GM12878 (cell line): Measurements from ENCODE around the gene FSTL1. TPM values are rescaled to one million over a fixed set of nuclear protein-coding genes. Genes with fewer than 3 reads are reported as not detected.

Source experiments
- ATAC-seq: fragments of 200-7000 bp; cut with Tn5 transposase; 3 replicates; pipeline ENCODE4 v1.9.1; 2020; ENCODE audit warnings: mild to moderate bottlenecking, moderate library complexity
- BruUV-seq: library from RNA; stranded (reverse); fragments of 400-500 nt; replicated peaks from 2 replicates; lab custom pipeline; 2021; lab: Mats Ljungman, UMichigan
- CTCF ChIA-PET: fragments of 300-600 bp; sonication (Branson Sonifier 250); formaldehyde crosslinking; extraction: SDS; loops from one replicate; lab custom pipeline; 2021; ENCODE audit warnings: inconsistent platforms; lab: Yijun Ruan, JAX
- POLR2A ChIA-PET: fragments of 350-600 bp; formaldehyde crosslinking; extraction: SDS; loops from one replicate; lab custom pipeline; 2021; ENCODE audit warnings: inconsistent platforms; lab: Charles Lee
- RAD21 ChIA-PET: fragments of 300-600 bp; sonication (Branson Sonifier 250); formaldehyde crosslinking; loops from one replicate; lab custom pipeline; 2023; ENCODE audit warnings: antibody characterized with exemption; ENCODE audit not compliant: unreplicated experiment; lab: Charles Lee
- SMC1A ChIA-PET: fragments of 300-600 bp; sonication (Branson Sonifier 250); formaldehyde crosslinking; loops from one replicate; lab custom pipeline; 2023; ENCODE audit not compliant: unreplicated experiment, uncharacterized antibody; lab: Charles Lee
- DNase-seq: peaks from one replicate; pipeline ENCODE4 v3.0.0-alpha.2; 2011; ENCODE audit warnings: low read depth, low spot score
- FAIRE-seq: peaks from 3 replicates; lab custom pipeline; 2011; peaks lifted over from hg19 to GRCh38; lab: Jason Lieb, UNC
- H2AFZ ChIP-seq: 2 replicates; pipeline ENCODE4 v1.6.0; 2011; ENCODE audit warnings: low read depth, low read length, control low read depth; ENCODE audit not compliant: control insufficient read depth
- H3K27ac ChIP-seq: 2 replicates; pipeline ENCODE4 v1.5.1; 2011; ENCODE audit warnings: control low read depth; ENCODE audit not compliant: control insufficient read depth, insufficient read depth
- H3K27me3 ChIP-seq, 2 experiments: replicated peaks in 1 of 2; 2 replicates each; pipeline versions ENCODE4 v1.6.0 to v1.6.1; 2011; ENCODE audit warnings: low read length in 1 of 2; ENCODE audit not compliant: control insufficient read depth in 2 of 2, insufficient read depth in 2 of 2
- H3K36me3 ChIP-seq, 2 experiments: 2 replicates each; pipeline ENCODE4 v1.5.1; 2011; ENCODE audit warnings: low read length in 1 of 2; ENCODE audit not compliant: control insufficient read depth in 2 of 2, insufficient read depth in 2 of 2
- H3K4me1 ChIP-seq: 2 replicates; pipeline ENCODE4 v1.6.1; 2011; ENCODE audit warnings: mild to moderate bottlenecking, low read length, moderate library complexity, mixed read lengths; ENCODE audit not compliant: control insufficient read depth, insufficient read depth
- H3K4me2 ChIP-seq: 2 replicates; pipeline ENCODE4 v1.6.0; 2011; ENCODE audit warnings: control low read depth; ENCODE audit not compliant: control insufficient read depth, insufficient read depth
- H3K4me3 ChIP-seq: fragments of 200-600 bp; sonication (generic); 2 replicates; pipeline ENCODE4 v1.5.1; 2016
- H3K79me2 ChIP-seq: 2 replicates; pipeline ENCODE4 v1.6.0; 2011; ENCODE audit warnings: low read length; ENCODE audit not compliant: control insufficient read depth, insufficient read depth
- H3K9ac ChIP-seq: 2 replicates; pipeline ENCODE4 v1.8.0; 2011; ENCODE audit warnings: low read length, control low read depth, mixed read lengths; ENCODE audit not compliant: control insufficient read depth, insufficient read depth
- H3K9me3 ChIP-seq: replicated peaks from 3 replicates; pipeline ENCODE4 v1.5.1; 2011; ENCODE audit warnings: mild to moderate bottlenecking, low read length; ENCODE audit not compliant: control insufficient read depth, insufficient read depth
- H4K20me1 ChIP-seq: 2 replicates; pipeline ENCODE4 v1.6.0; 2011; ENCODE audit not compliant: control insufficient read depth, insufficient read depth
- BRCA1 ChIP-seq: IDR thresholded peaks from 2 replicates; pipeline ENCODE4 v1.6.1; 2011; ENCODE audit warnings: low read depth, low read length, improper control_type of control experiment
- CBX5 ChIP-seq: sonication (generic); IDR thresholded peaks from 2 replicates; pipeline ENCODE4 v1.6.1; 2016; ENCODE audit warnings: low read depth, moderate library complexity, mild to moderate bottlenecking, inconsistent platforms
- CEBPZ ChIP-seq: fragments of 150-350 bp; IDR thresholded peaks from 2 replicates; pipeline ENCODE4 v1.6.1; 2016; ENCODE audit warnings: low read depth, low read length
- E4F1 ChIP-seq: fragments of 450-650 bp; IDR thresholded peaks from 2 replicates; pipeline ENCODE4 v1.6.1; 2018; ENCODE audit warnings: borderline replicate concordance, mild to moderate bottlenecking; ENCODE audit not compliant: partially characterized antibody
- GABPA ChIP-seq: IDR thresholded peaks from 2 replicates; pipeline ENCODE4 v1.6.1; 2014; ENCODE audit warnings: antibody characterized with exemption, low read depth, mild to moderate bottlenecking, inconsistent platforms
- MAX ChIP-seq: IDR thresholded peaks from 2 replicates; pipeline ENCODE4 v1.6.1; 2012; ENCODE audit warnings: low read depth, low read length, improper control_type of control experiment
- NKRF ChIP-seq: fragments of 450-650 bp; conservative IDR thresholded peaks from 2 replicates; pipeline ENCODE4 v1.6.1; 2017; ENCODE audit warnings: mild to moderate bottlenecking, moderate library complexity
- NR2C1 ChIP-seq: fragments of 450-650 bp; IDR thresholded peaks from 2 replicates; pipeline ENCODE4 v1.6.1; 2017; ENCODE audit warnings: antibody characterized with exemption, mild to moderate bottlenecking, moderate library complexity
- PBX3 ChIP-seq: IDR thresholded peaks from 2 replicates; pipeline ENCODE4 v1.6.1; 2011; ENCODE audit warnings: mild to moderate bottlenecking, low read depth, low read length, moderate library complexity; ENCODE audit not compliant: insufficient replicate concordance
- RAD51 ChIP-seq: fragments of 450-650 bp; IDR thresholded peaks from 2 replicates; pipeline ENCODE4 v1.6.1; 2016; ENCODE audit warnings: moderate library complexity, mild to moderate bottlenecking, inconsistent platforms
- RFX5 ChIP-seq: IDR thresholded peaks from 2 replicates; pipeline ENCODE4 v1.6.1; 2011; ENCODE audit warnings: low read depth, low read length, improper control_type of control experiment
- SKIL ChIP-seq: fragments of 450-650 bp; IDR thresholded peaks from 2 replicates; pipeline ENCODE4 v1.6.1; 2017; ENCODE audit warnings: mild to moderate bottlenecking, low read depth, inconsistent platforms; ENCODE audit not compliant: poor library complexity, severe bottlenecking
- WGBS: methylation state at CpG from one replicate; pipeline ENCODE4 v1.1.6; 2016; ENCODE audit warnings: low lambda C conversion rate; ENCODE audit not compliant: insufficient replicate concordance, insufficient coverage; ENCODE audit errors: missing lambda C conversion rate; 5-methylcytosine and 5-hydroxymethylcytosine counted together
- in situ Hi-C: fragments of 300-500 bp; cut with MboI; formaldehyde crosslinking; loops from 9 replicates; pipeline ENCODE4 v1.14.3; 2018; ENCODE audit warnings: mixed read lengths
- intact Hi-C: fragments of 100-400 bp; cut with micrococcal nuclease; formaldehyde crosslinking; loops from one replicate; pipeline ENCODE4 v1.14.2; 2022; ENCODE audit not compliant: unreplicated experiment
- polyA plus RNA-seq, 11 experiments: library from polyadenylated mRNA; depleted of rRNA in 4 of 11; unstranded in 6 of 11; stranded (reverse) in 5 of 11; fragments of >200 nt; fragmentation: Nextera tagmentation in 4 of 11; fragmentation: Illumina TruSeq in 1 of 11; extraction: Ambion mirVana in 4 of 11; extraction: Trizol in 1 of 11; gene quantifications; 1 replicate in 1 of 11; 2 replicates in 10 of 11; pipeline versions ENCODE4 v1.2.1 to v1.2.3, GENCODE V29; 2011 to 2016; ENCODE audit warnings: inconsistent platforms in 2 of 11, missing spikeins in 2 of 11, low read depth in 1 of 11
- total RNA-seq, 4 experiments: library from RNA; depleted of rRNA in 3 of 4; stranded (reverse); fragments of >200 nt in 3 of 4; fragmentation: Illumina TruSeq in 1 of 4; extraction: Trizol in 1 of 4; gene quantifications; 2 replicates each; pipeline versions ENCODE4 v1.2.1 to v1.2.3, GENCODE V29; 2013 to 2021

FSTL1 gene
- total and polyA plus RNA-seq, 10 of the 15 experiments (the other 5 are each of a cell fraction or from before 2014, with no cell fraction given), result 0.06 to 1.7 (median 0.32) TPM; not detected in 4

- 2% methylated on average over 4 of the region's 4 CpGs for WGBS
- DNase-seq, result no peak
- no peak overlapping the region for H3K9ac ChIP-seq
- intact Hi-C loops (no loop called here), in situ Hi-C loops (no loop called here)
- H2AFZ ChIP-seq, result no peak overlapping the region
- H3K9me3 ChIP-seq, result no peaks in the 10 kb centered on the region
- H3K27me3 ChIP-seq, result no peaks in the 10 kb centered on the region; a peak in 2 of 4 replicates
- no peak for FAIRE-seq
- ChIA-PET CTCF (no interaction called here), RAD21 (no interaction called here), POLR2A (no interaction called here), SMC1A (interaction anchor here (0.6 kb wide), 1 partner anchor 11 kb away, joined by 3 read pairs; no protein-coding TSS in a partner anchor)
- H4K20me1 ChIP-seq, result no peaks in the 10 kb centered on the region
- H3K36me3 ChIP-seq, result no peaks in the 10 kb centered on the region
- ATAC-seq, result no peak
- H3K4me1 ChIP-seq, result no peaks in the 10 kb centered on the region
- H3K27ac ChIP-seq, result no peak overlapping the region
- BruUV-seq, result no TSS peak
- H3K79me2 ChIP-seq, result no peaks in the 10 kb centered on the region
- no peak overlapping the region for H3K4me2 ChIP-seq
- no peak overlapping the region for H3K4me3 ChIP-seq
- no peak for TF ChIP-seq MAX
- no peak for TF ChIP-seq NKRF
- TF ChIP-seq E4F1, result no peak
- no peak for TF ChIP-seq SKIL
- TF ChIP-seq CBX5, result no peak
- no peak for TF ChIP-seq NR2C1
- TF ChIP-seq GABPA, result no peak
- no peak for TF ChIP-seq RAD51
- no peak for TF ChIP-seq PBX3
- no peak for TF ChIP-seq BRCA1
- no peak for TF ChIP-seq CEBPZ
- no peak for TF ChIP-seq RFX5
Observed at GRCh38 chr3:120469882-120470301, 19.1 kb upstream of the FSTL1 start.
